SK-N-MC (cell line): ENCODE results near the gene SMURF1.

Source experiments
- EZH2 ChIP-seq: fragments of 200-600 bp; sonication (generic); IDR thresholded peaks from one replicate; pipeline ENCODE4 v1.6.1; 2017; ENCODE audit warnings: antibody characterized with exemption
- POLR2AphosphoS5 ChIP-seq: IDR thresholded peaks from 2 replicates; pipeline ENCODE4 v1.6.1; 2012; ENCODE audit warnings: mild to moderate bottlenecking, low read depth, low read length, borderline replicate concordance

- TF ChIP-seq EZH2: no peak
- TF ChIP-seq POLR2AphosphoS5: no peak
Measured at GRCh38 chr7:98984126-98984525, 159.8 kb downstream of the SMURF1 start.
